Activated T-helper 1 cell treated with anti-CD3 and anti-CD28 coated beads, Interleukin-2, amount 50 U/mL, for 16 hours (primary cell): ENCODE data around the gene ASXL3.

Source experiments
- DNase-seq, 2 donors: peaks; one replicate each; pipeline ENCODE4 v3.0.0-alpha.2; 2020; ENCODE audit warnings: low read depth in 1 of 2, low spot score in 1 of 2

ASXL3 gene

DNA sequence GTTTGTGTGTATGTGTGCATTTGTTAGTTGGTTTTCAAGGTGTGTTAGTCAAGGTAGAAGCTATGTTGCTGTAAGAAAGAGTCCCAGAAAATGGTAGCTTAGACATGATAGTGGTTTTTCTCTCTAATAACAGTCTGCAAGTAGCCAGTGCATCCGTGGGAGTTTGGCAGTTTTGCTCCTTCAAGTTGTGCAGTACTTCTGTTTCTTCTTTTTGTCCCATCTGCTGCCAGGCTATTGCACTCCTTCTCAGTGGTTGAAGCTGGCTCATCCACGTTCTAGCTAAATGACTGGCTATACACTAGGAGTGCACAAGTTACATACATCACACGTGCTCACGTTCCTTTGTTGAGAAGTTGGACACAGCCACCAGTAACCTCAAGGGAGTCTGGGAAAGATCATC lies 134.7 kb downstream of the ASXL3 start:
- DNase-seq, result no peak

DNA sequence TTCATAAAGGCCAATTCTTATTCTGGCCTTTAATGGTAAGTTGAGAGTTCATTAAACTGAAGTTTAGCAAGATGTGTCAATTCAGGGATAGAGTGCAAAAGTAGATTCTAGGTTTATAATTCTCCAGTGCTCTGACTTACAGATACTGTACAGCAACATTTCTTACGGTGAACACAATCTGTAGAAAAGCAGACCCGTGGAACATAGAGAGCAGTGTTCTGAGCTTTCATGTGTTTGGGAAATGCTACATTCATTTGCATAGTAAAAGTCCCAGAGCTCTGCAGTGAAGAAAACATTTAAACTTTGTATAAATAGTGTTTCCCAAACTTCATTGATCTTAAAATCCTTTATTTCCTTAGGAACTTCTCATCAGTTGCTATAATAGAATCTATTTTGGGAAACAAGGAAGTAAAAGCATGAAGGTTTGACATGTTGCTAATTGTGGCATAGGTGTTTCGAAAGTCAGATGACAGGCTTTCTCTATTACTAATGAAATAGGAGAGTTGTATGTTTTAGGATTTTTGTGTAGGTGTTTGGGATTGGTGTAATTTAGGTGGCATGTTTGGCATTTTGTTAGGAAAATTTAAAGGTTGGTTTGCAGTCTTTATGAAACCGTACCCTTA lies 138.2 kb downstream of the ASXL3 start:
- no peak for DNase-seq

DNA sequence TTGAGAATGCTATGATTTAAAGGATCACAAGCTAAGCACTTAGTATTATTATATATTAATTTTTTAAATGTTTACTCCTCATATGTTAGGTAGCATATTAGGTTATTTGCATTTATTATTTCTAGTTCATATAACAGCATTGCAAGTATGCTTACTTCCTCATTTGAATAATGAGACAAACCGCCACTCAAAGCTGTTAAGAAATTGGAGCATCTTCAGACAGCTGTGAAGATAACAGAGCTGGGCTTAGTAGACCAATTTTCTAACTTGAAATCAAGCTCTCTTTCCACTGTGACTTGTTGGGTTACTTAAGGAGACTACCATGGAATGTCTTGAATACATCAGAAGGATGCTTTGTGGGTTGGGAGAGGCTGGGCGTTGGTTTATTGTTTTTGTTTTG lies 139.3 kb downstream of the ASXL3 start:
- no peak for DNase-seq

- no peak for DNase-seq
These were observed 142.1 kb downstream of the ASXL3 start for GRCh38 chr18:33720133-33720532.

GRCh38 chr18:33729556-33729955 lies 151.5 kb downstream of the ASXL3 start:
- DNase-seq, result no peak

- DNase-seq, result no peak
These were observed 155.4 kb downstream of the ASXL3 start for GRCh38 chr18:33733376-33733775.

DNA sequence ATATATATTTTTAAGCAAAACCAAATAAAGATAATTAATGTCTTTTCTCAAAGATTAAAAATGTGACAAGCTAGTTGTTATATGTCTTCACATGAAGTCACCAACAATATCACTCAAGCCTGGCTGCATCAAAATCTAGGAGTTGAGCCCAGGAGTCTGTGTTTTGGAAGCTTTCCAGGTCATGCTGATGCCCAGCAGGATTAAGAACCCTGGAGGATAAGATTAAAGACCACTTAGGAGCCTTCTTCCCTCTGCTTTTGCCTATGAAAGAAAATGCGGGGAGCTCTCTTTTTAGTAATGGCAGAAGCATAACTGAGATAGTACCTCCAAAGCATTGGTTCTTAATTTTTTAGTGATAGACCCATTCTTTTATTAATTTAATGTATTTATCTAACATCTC lies 157.4 kb downstream of the ASXL3 start:
- no peak for DNase-seq

- no peak for DNase-seq
These were observed 163.7 kb downstream of the ASXL3 start for GRCh38 chr18:33741760-33742159.

DNA sequence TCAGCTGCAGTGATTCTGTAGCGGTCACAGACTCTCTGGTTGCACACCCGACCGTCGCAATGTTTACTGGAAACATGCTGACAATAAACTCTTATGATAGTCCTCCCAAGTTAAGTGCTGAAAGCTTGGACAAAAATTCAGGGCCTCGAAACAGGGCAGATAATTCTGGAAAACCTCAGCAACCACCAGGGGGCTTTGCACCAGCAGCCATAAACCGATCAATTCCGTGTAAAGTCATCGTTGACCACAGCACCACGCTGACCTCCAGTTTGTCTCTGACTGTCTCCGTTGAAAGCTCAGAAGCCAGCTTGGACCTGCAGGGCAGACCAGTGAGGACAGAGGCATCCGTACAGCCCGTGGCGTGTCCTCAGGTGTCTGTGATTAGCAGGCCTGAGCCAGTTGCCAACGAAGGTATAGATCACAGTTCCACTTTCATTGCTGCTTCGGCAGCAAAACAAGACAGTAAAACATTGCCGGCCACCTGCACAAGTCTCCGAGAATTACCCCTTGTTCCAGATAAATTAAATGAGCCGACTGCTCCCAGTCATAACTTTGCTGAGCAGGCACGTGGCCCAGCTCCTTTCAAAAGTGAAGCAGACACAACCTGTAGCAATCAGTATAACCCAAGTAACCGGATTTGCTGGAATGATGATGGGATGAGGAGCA lies 166.1 kb downstream of the ASXL3 start:
- no peak for DNase-seq

DNA sequence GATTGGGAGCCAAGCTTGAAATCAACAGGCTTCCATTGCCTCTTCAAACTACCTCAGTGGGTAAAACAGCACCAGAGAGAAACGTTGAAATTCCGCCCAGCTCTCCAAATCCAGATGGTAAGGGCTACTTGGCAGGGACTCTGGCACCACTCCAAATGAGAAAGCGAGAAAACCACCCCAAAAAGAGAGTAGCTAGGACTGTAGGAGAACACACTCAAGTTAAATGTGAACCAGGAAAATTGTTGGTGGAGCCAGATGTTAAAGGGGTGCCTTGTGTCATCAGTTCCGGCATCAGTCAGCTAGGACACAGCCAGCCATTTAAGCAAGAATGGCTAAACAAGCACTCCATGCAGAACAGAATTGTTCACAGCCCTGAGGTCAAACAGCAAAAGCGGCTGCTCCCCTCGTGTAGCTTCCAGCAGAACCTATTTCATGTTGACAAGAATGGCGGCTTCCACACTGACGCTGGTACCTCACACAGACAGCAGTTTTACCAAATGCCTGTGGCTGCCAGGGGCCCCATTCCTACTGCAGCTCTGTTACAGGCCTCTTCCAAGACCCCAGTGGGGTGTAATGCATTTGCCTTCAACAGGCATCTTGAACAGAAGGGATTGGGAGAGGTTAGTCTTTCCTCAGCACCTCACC lies 167.3 kb downstream of the ASXL3 start:
- no peak for DNase-seq

DNA sequence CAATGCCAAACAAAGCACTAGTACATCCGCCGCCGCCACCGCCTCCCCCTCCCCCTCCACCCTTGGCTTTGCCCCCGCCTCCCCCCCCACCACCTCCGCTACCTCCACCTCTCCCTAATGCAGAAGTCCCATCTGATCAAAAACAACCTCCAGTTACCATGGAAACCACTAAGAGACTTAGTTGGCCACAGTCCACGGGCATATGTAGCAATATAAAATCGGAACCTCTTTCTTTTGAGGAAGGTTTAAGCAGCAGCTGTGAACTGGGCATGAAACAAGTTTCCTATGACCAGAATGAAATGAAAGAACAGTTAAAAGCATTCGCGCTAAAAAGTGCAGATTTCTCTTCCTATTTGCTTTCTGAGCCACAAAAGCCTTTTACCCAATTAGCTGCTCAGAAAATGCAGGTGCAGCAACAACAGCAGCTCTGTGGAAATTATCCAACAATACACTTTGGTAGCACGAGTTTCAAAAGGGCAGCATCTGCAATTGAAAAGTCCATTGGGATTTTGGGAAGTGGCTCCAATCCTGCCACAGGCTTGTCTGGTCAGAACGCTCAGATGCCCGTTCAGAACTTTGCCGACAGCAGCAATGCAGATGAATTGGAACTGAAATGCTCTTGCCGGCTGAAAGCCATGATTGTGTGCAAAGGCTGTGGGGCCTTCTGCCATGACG lies 168.0 kb downstream of the ASXL3 start:
- DNase-seq, result no peak

DNA sequence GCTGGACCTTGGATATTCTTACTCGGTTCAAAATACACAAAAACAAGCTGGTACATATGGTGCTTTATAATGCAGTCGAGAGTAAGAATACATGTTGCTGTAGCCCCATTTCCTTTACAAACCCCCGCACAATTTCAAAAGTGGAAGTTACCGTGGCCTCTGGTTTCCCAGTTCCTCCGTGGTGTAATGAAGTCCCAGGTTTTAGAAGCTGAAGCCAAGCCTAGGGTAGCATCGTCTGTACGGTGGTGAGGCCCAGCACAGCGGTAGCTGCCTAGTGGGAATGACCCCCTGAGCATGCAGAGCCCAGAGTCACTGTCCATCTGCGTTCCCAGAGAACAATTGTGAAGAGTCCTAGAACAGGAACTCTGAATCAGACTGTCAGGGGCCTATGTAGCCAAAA lies 171.8 kb downstream of the ASXL3 start:
- no peak for DNase-seq

- no peak for DNase-seq
These were observed 172.3 kb downstream of the ASXL3 start for GRCh38 chr18:33750366-33750765.

DNA sequence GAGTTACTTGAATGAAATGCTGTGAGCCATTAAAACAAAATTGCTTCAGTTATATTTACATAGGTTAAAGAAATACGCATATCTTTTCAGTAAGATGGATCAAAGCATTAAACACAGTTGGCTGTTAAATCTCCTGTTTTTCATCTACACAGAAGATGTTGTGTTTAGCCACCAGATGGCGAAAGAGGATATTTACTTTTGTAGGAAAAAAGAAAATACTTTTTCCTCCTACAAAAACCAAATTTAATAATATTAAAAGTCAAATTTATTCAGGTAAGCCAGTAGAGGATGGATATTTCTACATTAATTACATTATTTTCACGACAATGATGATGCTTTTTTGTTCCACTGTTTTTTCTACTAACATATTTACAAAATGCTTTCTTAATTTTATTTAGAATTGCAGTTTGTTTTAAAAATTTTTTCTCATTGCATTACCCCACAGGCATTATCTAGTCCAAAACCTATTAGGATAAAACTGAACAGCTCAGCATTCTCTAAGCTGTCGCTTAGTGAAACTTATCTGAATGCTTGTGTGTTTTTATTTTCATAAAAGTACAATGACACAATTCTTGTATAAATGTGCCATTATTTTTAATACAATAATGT lies 173.7 kb downstream of the ASXL3 start:
- no peak for DNase-seq

DNA sequence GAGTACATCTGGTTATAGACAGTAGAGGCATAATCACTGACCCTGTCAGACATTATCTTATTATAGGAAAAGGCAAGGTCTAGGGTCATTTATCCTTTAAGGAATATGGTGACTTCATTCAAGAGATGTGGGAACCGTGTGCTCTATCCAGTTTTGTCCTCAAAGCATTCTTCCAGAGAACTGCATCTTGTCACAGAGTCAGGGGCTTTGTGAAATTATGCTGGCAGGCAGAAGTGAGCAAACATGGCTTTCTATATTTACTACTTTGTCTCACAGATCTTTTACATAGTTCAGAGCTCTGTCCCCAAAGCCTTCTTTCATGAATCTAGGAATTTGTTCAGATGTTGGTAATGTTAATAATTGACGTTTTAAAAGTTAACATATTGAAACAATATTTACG lies 177.4 kb downstream of the ASXL3 start:
- no peak for DNase-seq

DNA sequence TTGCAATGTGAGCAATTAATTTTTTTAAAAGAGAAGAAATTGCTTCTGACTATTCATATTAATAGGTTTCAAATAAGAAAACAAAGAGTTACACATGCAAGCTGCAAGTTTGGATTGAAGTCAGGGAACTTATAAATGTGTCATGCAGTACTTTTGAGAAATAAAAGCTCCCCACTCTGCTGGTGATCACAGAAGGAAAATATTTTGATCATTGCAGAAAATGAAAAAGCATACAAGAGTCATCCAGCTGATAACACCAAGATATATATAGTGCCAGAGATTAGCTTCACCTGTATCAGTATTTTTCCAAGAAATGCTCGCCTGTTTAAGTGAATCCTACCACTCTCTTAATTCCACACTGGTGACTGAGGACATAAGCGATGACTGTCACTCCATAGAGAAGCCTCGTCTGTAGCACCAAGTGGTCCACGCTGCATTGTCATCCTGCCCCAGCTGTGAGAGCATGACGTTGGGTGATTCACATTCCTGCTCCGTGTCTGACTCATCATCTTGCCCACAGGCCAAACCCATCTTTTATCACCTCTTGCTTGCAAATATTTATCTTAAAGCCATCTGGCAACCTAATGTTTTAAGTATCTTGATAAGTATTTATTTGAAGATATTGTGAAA lies 178.0 kb downstream of the ASXL3 start:
- DNase-seq, result no peak

GRCh38 chr18:33757037-33757436 lies 179.0 kb downstream of the ASXL3 start:
- no peak for DNase-seq

DNA sequence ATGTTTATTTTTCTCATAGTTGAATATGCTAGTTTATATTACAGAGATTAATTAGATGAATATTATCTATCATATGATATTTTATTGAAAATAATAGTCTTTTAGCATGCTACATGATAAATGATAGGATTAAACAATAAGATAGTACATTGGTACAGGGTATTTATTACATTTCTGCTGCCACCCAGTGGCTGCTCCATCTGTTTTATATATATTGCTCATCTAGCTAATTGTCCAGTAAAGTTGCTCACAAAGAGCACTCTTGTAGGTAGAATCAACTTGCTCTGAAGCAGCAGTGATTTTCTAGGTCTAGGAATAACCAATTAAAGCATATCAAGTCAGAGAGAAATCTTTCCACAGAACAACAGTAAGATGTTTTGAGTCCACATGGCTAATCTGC lies 183.3 kb downstream of the ASXL3 start:
- DNase-seq, result no peak

DNA sequence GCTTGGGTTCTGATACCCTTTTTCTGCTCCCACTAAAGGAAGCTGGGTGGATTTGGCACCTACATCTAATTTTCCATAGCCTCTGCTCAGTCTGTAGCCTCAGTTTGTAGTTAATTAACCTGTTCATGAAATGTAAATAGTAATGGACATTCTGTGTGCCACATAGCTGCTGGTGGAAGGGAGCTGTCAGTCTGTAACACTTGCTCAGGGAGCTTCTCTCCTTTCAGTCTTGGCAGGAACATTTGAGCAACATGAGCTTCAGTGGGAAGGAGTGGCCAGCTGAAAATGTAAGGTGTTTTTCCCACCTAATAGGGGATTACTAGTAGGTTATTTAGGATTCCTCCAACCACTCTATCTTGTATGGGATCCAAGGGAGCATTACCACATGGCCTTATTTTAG lies 203.4 kb downstream of the ASXL3 start:
- DNase-seq, result no peak
